ENCODE data around the gene PIEZO2. TPM values are rescaled to one million over a fixed set of nuclear protein-coding genes. Genes with fewer than 3 reads are reported as not detected.
"Not testable (repeated sequence)": the region's sequence is repeated elsewhere in the genome, so short reads cannot be mapped to it uniquely, and the experiment has no call there.

The PIEZO2 gene
- total RNA-seq, 1 donor from 2014 or later, result 8.4 TPM

GRCh38 chr18:11177382-11177781 is 28.0 kb upstream of the PIEZO2 start:
- H3K9me3 Mint-ChIP-seq (ENCODE audit: unreplicated experiment), result no peaks in the 10 kb centered on the region

GRCh38 chr18:11176481-11176881 is 27.1 kb upstream of the PIEZO2 start:
- no peak overlapping the region for H3K4me3 Mint-ChIP-seq (ENCODE audit: unreplicated experiment)
- no peak for TF ChIP-seq CTCF (IDR thresholded peaks at IDR 0.05; ENCODE audit: unreplicated experiment)
- H3K4me1 Mint-ChIP-seq (ENCODE audit: unreplicated experiment), result no peaks in the 10 kb centered on the region
- no peak for DNase-seq (ENCODE audit: low spot score)
- H3K9me3 Mint-ChIP-seq (ENCODE audit: unreplicated experiment), result no peaks in the 10 kb centered on the region
- no peak overlapping the region for H3K27ac Mint-ChIP-seq (ENCODE audit: unreplicated experiment)
- H3K36me3 Mint-ChIP-seq (ENCODE audit: low read depth, unreplicated experiment), result no peaks in the 10 kb centered on the region
- H3K27me3 Mint-ChIP-seq (ENCODE audit: unreplicated experiment), result peaks cover under 1% of the 10 kb centered on the region

More at GRCh38 chr18:11177382-11177781, 28.0 kb upstream of the PIEZO2 start:
- Mint-ChIP-seq H3K36me3 (ENCODE audit: low read depth, unreplicated experiment) (no peaks in the 10 kb centered on the region), H3K4me1 (ENCODE audit: unreplicated experiment) (no peaks in the 10 kb centered on the region), H3K27me3 (ENCODE audit: unreplicated experiment) (peaks cover 3% of the 10 kb centered on the region), H3K27ac (ENCODE audit: unreplicated experiment) (no peak overlapping the region), H3K4me3 (ENCODE audit: unreplicated experiment) (no peak overlapping the region)
- no peak for TF ChIP-seq CTCF (IDR thresholded peaks at IDR 0.05; ENCODE audit: unreplicated experiment)
- DNase-seq (ENCODE audit: low spot score), result no peak

GRCh38 chr18:11175266-11175979 is 26.1 kb upstream of the PIEZO2 start:
- Mint-ChIP-seq H3K4me1 (ENCODE audit: unreplicated experiment) (no peaks in the 10 kb centered on the region), H3K27me3 (ENCODE audit: unreplicated experiment) (no peaks in the 10 kb centered on the region), H3K27ac (ENCODE audit: unreplicated experiment) (no peak overlapping the region), H3K4me3 (ENCODE audit: unreplicated experiment) (no peak overlapping the region), H3K36me3 (ENCODE audit: low read depth, unreplicated experiment) (no peaks in the 10 kb centered on the region), H3K9me3 (ENCODE audit: unreplicated experiment) (no peaks in the 10 kb centered on the region)
- DNase-seq (ENCODE audit: low spot score), result no peak
- no peak for TF ChIP-seq CTCF (IDR thresholded peaks at IDR 0.05; ENCODE audit: unreplicated experiment)

GRCh38 chr18:11174179-11174578 is 24.8 kb upstream of the PIEZO2 start:
- not testable (repeated sequence) for H3K27me3 Mint-ChIP-seq (ENCODE audit: unreplicated experiment); DNase-seq (ENCODE audit: low spot score); H3K9me3 Mint-ChIP-seq (ENCODE audit: unreplicated experiment); H3K36me3 Mint-ChIP-seq (ENCODE audit: low read depth, unreplicated experiment); H3K27ac Mint-ChIP-seq (ENCODE audit: unreplicated experiment); H3K4me3 Mint-ChIP-seq (ENCODE audit: unreplicated experiment); H3K4me1 Mint-ChIP-seq (ENCODE audit: unreplicated experiment)

- H3K27ac Mint-ChIP-seq (ENCODE audit: unreplicated experiment), result no peak overlapping the region
- H3K9me3 Mint-ChIP-seq (ENCODE audit: unreplicated experiment), result no peaks in the 10 kb centered on the region
- TF ChIP-seq CTCF (IDR thresholded peaks at IDR 0.05; ENCODE audit: unreplicated experiment), result no peak
- no peaks in the 10 kb centered on the region for H3K36me3 Mint-ChIP-seq (ENCODE audit: low read depth, unreplicated experiment)
- DNase-seq (ENCODE audit: low spot score), result no peak
- no peaks in the 10 kb centered on the region for H3K27me3 Mint-ChIP-seq (ENCODE audit: unreplicated experiment)
- peaks cover 6% of the 10 kb centered on the region for H3K4me1 Mint-ChIP-seq (ENCODE audit: unreplicated experiment)
- no peak overlapping the region for H3K4me3 Mint-ChIP-seq (ENCODE audit: unreplicated experiment)
These were observed 18.4 kb upstream of the PIEZO2 start for GRCh38 chr18:11167778-11168177.

Data from endothelial cell (in vitro differentiated cells).